MM.1S (cell line): ENCODE results near the gene MCM9.

ENCODE experiments used
- CTCF ChIP-seq: fragments of 300-600 bp; sonication (generic); IDR thresholded peaks from 2 replicates; pipeline ENCODE4 v1.5.1; 2016; ENCODE audit warnings: antibody characterized with exemption, low read length, mixed read lengths
- EZH2 ChIP-seq: fragments of 300-600 bp; sonication (generic); optimal IDR thresholded peaks from 2 replicates; pipeline ENCODE3; 2017; ENCODE audit warnings: low read depth, mild to moderate bottlenecking, antibody characterized with exemption, low read length, mixed read lengths

- TF ChIP-seq EZH2 (no peak), CTCF (no peak)
Observed at GRCh38 chr6:118970866-118971265, 35.9 kb upstream of the MCM9 start.
